Activated T-helper 17 cell treated with anti-CD3 and anti-CD28 coated beads, Interleukin-2, amount 50 U/mL, for 72 hours (primary cell): ENCODE results near the gene GPR171. TPM values are rescaled to one million over a fixed set of nuclear protein-coding genes. Genes with fewer than 3 reads are reported as not detected.

Experiments
- total RNA-seq, 2 donors: library from RNA; stranded (reverse); gene quantifications; one replicate each; pipeline ENCODE4 v1.2.3, GENCODE V29; 2022

The GPR171 gene
- total RNA-seq, 2 donors from 2014 or later: 108 to 131 TPM

Other genes starting within 250 kb of the GPR171 start
- not detected for gene CLRN1, start 230.5 kb downstream of the GPR171 start, total RNA-seq
- 1 to 10 TPM; 3.3 to 6.4 TPM for gene MED12L, start 117.6 kb downstream of the GPR171 start, total RNA-seq
- 1 to 10 TPM in 1 of 2 donors, under 1 TPM in 1; 0.90 to 1.3 TPM for gene P2RY14, start 75.3 kb upstream of the GPR171 start, total RNA-seq
- gene GPR87, start 113.6 kb upstream of the GPR171 start, total RNA-seq: 1 to 10 TPM; 3.2 to 5.0 TPM
- not detected for gene P2RY13, start 126.3 kb upstream of the GPR171 start, total RNA-seq
- gene P2RY12, start 181.5 kb upstream of the GPR171 start, total RNA-seq: not detected